Lower lobe of right lung (tissue), 2 donors: ENCODE results near the gene SPRYD3. TPM values are rescaled to one million over a fixed set of nuclear protein-coding genes. Genes with fewer than 3 reads are reported as not detected.
"Not testable (repeated sequence)": the region's sequence is repeated elsewhere in the genome, so short reads cannot be mapped to it uniquely, and the experiment has no call there.

Experiments used
- ATAC-seq, 2 donors: fragments of 200-7000 bp; cut with Tn5 transposase; one replicate each; pipeline ENCODE4 v1.9.1; 2020 to 2022; ENCODE audit warnings: mild to moderate bottlenecking in 2 of 2, moderate library complexity in 2 of 2
- DNase-seq: peaks from one replicate; pipeline ENCODE4 v3.0.0-alpha.2; 2020
- H3K27ac ChIP-seq: fragments of 200-600 bp; one replicate; pipeline ENCODE4 v1.8.0; 2022
- H3K27me3 ChIP-seq: fragments of 200-600 bp; one replicate; pipeline ENCODE4 v1.8.0; 2022; ENCODE audit warnings: low read depth
- H3K36me3 ChIP-seq: fragments of 200-600 bp; one replicate; pipeline ENCODE4 v1.8.0; 2022; ENCODE audit warnings: mild to moderate bottlenecking
- H3K4me1 ChIP-seq: fragments of 200-600 bp; one replicate; pipeline ENCODE4 v1.8.0; 2022
- H3K4me3 ChIP-seq: fragments of 200-600 bp; one replicate; pipeline ENCODE4 v1.8.0; 2022; ENCODE audit warnings: mild to moderate bottlenecking
- H3K9me3 ChIP-seq: fragments of 200-600 bp; one replicate; pipeline ENCODE4 v1.8.0; 2022
- CTCF ChIP-seq: fragments of 200-600 bp; IDR thresholded peaks from one replicate; pipeline ENCODE4 v1.8.0; 2022; ENCODE audit warnings: antibody characterized with exemption, mild to moderate bottlenecking
- intact Hi-C: fragments of 100-400 bp; cut with DNase I; formaldehyde crosslinking; loops from one replicate; pipeline ENCODE4 v1.11.0; 2022
- microRNA-seq: library from miRNA; unstranded; fragments of <30 nt; microRNA quantifications from one replicate; pipeline ENCODE4 v1.2.0, GENCODE V29; 2020; ENCODE audit warnings: borderline number of aligned reads
- total RNA-seq: library from RNA; stranded (reverse); fragmentation: NEBNext Ultra II Directional; extraction: Animal tissue kit (Norgen Biotek cat#: 25700); gene quantifications from one replicate; pipeline ENCODE4 v1.2.1, GENCODE V29; 2021
- donor health status: DM: no; HTN: yes; CAD: no; lungs with severe emphysema.

SPRYD3 gene
- total RNA-seq, 1 donor from 2014 or later = 47.9 TPM

DNA sequence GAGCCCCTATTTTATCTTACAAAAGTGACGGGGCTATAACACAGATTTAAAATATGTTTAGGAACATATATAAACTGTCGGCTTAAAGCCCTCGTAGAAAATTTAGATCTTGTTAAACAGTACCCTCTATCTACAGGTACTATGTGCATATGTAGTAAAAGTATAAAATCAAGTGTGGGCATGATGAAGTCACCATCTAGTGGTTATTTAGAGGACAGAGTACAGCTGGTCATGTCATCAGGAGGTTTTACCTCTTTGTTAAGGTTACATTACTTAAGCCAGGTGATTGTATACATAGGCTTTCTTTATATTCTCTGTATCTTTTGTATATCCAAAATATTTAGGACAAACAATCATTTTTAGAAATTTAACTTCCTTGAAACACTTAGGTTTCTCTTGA, 47.6 kb downstream of the SPRYD3 start:
- Histone ChIP-seq H3K27me3 (no peaks in the 10 kb centered on the region), H3K4me1 (no peaks in the 10 kb centered on the region), H3K4me3 (no peak overlapping the region), H3K27ac (no peak overlapping the region), H3K36me3 (peaks cover 98% of the 10 kb centered on the region), H3K9me3 (no peaks in the 10 kb centered on the region)
- intact Hi-C loops = no loop called here
- DNase-seq (no peak), ATAC-seq (no peak)
- no peak for TF ChIP-seq CTCF

DNA sequence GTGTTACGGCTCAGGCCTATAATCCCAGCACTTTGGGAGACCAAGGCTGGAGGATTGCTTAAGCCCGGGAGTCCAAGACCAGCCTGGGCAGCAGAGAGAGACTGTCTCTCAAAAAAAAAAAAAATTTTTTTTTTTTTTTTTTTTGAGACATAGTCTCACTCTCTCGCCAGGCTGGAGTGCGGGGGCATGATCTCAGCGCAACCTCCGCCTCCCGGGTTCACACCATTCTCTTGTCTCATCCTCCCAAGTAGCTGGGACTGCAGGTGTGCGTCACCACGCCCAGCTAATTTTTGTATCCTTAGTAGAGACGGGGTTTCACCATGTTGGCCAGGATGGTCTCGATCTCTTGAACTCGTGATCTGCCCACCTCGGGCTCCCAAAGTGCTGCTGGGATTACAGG, 52.2 kb downstream of the SPRYD3 start:
- H3K27ac ChIP-seq, H3K4me1 ChIP-seq, H3K9me3 ChIP-seq, intact Hi-C loops, DNase-seq, ATAC-seq, H3K27me3 ChIP-seq, H3K4me3 ChIP-seq: not testable (repeated sequence)
- peaks cover 98% of the 10 kb centered on the region for H3K36me3 ChIP-seq

DNA sequence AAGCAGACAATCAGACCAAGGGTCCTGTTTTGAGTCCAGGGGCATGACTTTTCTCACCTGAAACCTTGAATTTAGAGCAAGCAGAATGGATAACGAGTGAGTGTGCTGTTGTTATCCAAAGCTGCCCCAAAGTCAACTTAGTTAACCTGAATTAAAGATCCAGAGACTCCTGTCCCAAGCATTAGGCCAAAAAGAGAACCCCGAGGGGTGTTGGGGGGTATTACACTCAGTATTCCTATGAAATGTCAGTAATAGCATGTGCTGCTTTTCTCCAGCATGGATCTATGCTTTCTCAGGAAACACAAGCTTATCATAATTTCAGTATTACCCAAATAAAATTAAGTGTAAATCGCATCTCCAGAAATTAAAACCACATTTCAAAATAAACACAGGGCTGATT, 53.9 kb downstream of the SPRYD3 start:
- intact Hi-C loops = no loop called here
- no peak for TF ChIP-seq CTCF
- ATAC-seq = no peak
- H3K27ac ChIP-seq = no peak overlapping the region
- no peaks in the 10 kb centered on the region for H3K27me3 ChIP-seq
- DNase-seq = no peak
- no peaks in the 10 kb centered on the region for H3K4me1 ChIP-seq
- no peak overlapping the region for H3K4me3 ChIP-seq
- H3K9me3 ChIP-seq = no peaks in the 10 kb centered on the region
- peaks cover 98% of the 10 kb centered on the region for H3K36me3 ChIP-seq

DNA sequence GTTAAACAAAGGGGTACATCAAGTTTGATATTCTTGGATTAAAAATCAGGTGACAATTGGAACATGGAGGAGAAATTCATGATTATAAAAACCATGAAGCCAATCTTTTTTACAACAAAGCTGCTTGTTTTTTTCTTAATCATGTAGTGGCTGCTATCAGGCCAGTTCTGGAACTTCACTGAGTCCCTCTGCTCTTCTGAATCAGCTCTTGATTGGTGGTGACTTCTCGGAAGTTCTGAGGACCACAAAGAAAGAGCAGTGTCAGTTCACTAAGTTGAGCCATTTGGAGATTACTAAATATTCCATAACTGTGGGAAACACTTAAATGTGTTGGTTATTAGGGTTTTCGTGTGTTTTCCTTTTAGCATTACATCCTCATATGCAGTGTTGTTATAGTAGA, 64.5 kb downstream of the SPRYD3 start:
- no peak overlapping the region for H3K27ac ChIP-seq
- no peak for ATAC-seq
- H3K4me3 ChIP-seq = no peak overlapping the region
- H3K27me3 ChIP-seq = no peaks in the 10 kb centered on the region
- no peak for DNase-seq
- H3K4me1 ChIP-seq = peaks cover 18% of the 10 kb centered on the region
- TF ChIP-seq CTCF = no peak
- H3K36me3 ChIP-seq = peaks cover 58% of the 10 kb centered on the region
- intact Hi-C loops = no loop called here
- no peaks in the 10 kb centered on the region for H3K9me3 ChIP-seq

Small RNA genes lying within 50 kb of the gene (microRNA-seq; reads per million reads assigned to microRNA genes)
- not detected for gene MIR6757

Other genes starting within 250 kb of the SPRYD3 start
- 3.9 TPM for gene KRT79, start 245.1 kb downstream of the SPRYD3 start, total RNA-seq
- gene KRT78, start 230.4 kb downstream of the SPRYD3 start, total RNA-seq = not detected
- 139 TPM for gene KRT8, start 174.3 kb downstream of the SPRYD3 start, total RNA-seq
- gene KRT18, start 130.3 kb downstream of the SPRYD3 start, total RNA-seq = 140 TPM
- gene EIF4B, start 72.9 kb downstream of the SPRYD3 start, total RNA-seq = 453 TPM
- 186 TPM for gene TNS2, start 29.3 kb downstream of the SPRYD3 start, total RNA-seq
- 58.5 TPM for gene IGFBP6, start 18.3 kb upstream of the SPRYD3 start, total RNA-seq
- not detected for gene SOAT2, start 24.1 kb upstream of the SPRYD3 start, total RNA-seq
- 49.5 TPM for gene ZNF740, start 101.3 kb upstream of the SPRYD3 start, total RNA-seq
- 39.2 TPM for gene CSAD, start 101.5 kb upstream of the SPRYD3 start, total RNA-seq
- gene ITGB7, start 127.9 kb upstream of the SPRYD3 start, total RNA-seq = 9.7 TPM
- 30.1 TPM for gene RARG, start 152.8 kb upstream of the SPRYD3 start, total RNA-seq
- 2.2 TPM for gene ESPL1, start 188.9 kb upstream of the SPRYD3 start, total RNA-seq
- 474 TPM for gene PFDN5, start 216.2 kb upstream of the SPRYD3 start, total RNA-seq
- gene MYG1, start 220.3 kb upstream of the SPRYD3 start, total RNA-seq = 35.3 TPM
- 45.2 TPM for gene AAAS, start 242.2 kb upstream of the SPRYD3 start, total RNA-seq